PFSK-1 (cell line): Measurements from ENCODE around the gene PARP15.

Experiments
- FOXP2 ChIP-seq: optimal IDR thresholded peaks from 2 replicates; pipeline ENCODE3; 2011; ENCODE audit warnings: borderline replicate concordance, control low read depth, inconsistent platforms; ENCODE audit not compliant: insufficient read depth; ENCODE audit errors: extremely low read length, extremely low read depth
- POLR2AphosphoS5 ChIP-seq: IDR thresholded peaks from 2 replicates; pipeline ENCODE4 v1.6.1; 2012; ENCODE audit warnings: low read depth, mild to moderate bottlenecking, control low read depth, low read length, moderate library complexity
- REST ChIP-seq, 2 experiments: IDR thresholded peaks; 2 replicates each; pipeline versions ENCODE4 v1.6.1 to v1.8.0; 2011 to 2012; ENCODE audit warnings: low read depth in 2 of 2, low read length in 2 of 2, control low read depth in 1 of 2, inconsistent platforms in 1 of 2, mild to moderate bottlenecking in 1 of 2, moderate library complexity in 1 of 2; ENCODE audit not compliant: insufficient read depth in 1 of 2
- SIN3A ChIP-seq: IDR thresholded peaks from 2 replicates; pipeline ENCODE4 v1.6.1; 2012; ENCODE audit warnings: mild to moderate bottlenecking, low read length, moderate library complexity, borderline replicate concordance; ENCODE audit not compliant: insufficient read depth
- TAF1 ChIP-seq: IDR thresholded peaks from 2 replicates; pipeline ENCODE4 v1.6.1; 2012; ENCODE audit warnings: low read length, control low read depth, borderline replicate concordance; ENCODE audit not compliant: insufficient read depth

The PARP15 gene

GRCh38 chr3:122677216-122677615 lies 99.8 kb downstream of the PARP15 start:
- TF ChIP-seq TAF1 (no peak), SIN3A (no peak), REST (IDR thresholded peaks at IDR 0.05; ENCODE audit: insufficient read depth in 1 of 2, low read depth in 2 of 2, low read length in 2 of 2) (no peak), POLR2AphosphoS5 (no peak), FOXP2 (no peak)

DNA sequence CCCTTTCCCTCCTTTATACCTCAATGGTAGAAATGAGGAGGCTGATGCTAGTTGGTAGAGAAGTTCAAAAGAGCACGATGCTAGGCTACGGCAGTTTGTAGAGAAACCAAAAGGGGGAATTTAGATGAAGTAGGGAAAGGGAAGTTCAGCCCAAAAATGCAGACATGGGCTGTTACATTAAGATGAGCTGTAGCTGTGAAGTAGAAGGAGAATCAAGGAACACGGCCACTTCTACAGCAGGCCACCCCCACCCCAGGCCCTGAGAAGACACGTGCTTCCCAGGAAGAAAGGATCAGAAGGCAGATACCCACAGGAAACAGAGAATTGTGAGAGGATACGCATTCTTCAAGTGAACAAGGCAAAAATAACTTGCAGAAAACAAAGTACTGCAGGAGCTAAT lies 101.1 kb downstream of the PARP15 start:
- TF ChIP-seq POLR2AphosphoS5 (no peak), SIN3A (no peak)

- TF ChIP-seq TAF1 (no peak), POLR2AphosphoS5 (no peak), FOXP2 (no peak), SIN3A (no peak)
Observed at GRCh38 chr3:122679085-122679881, 101.8 kb downstream of the PARP15 start.

- TF ChIP-seq SIN3A, result no peak
- no peak for TF ChIP-seq REST (IDR thresholded peaks at IDR 0.05; ENCODE audit: insufficient read depth in 1 of 2, low read depth in 2 of 2, low read length in 2 of 2)
- no peak for TF ChIP-seq TAF1
- TF ChIP-seq FOXP2, result no peak
- no peak for TF ChIP-seq POLR2AphosphoS5
Observed at GRCh38 chr3:122679882-122680474, 102.5 kb downstream of the PARP15 start.

- TF ChIP-seq REST (IDR thresholded peaks at IDR 0.05; ENCODE audit: insufficient read depth in 1 of 2, low read depth in 2 of 2, low read length in 2 of 2) (no peak), TAF1 (no peak), SIN3A (no peak), POLR2AphosphoS5 (no peak), FOXP2 (no peak)
Observed at GRCh38 chr3:122680475-122681283, 103.2 kb downstream of the PARP15 start, which contains the start of gene PARP14. PARP14 (plus strand) TSS chr3:122680839; CDS start chr3:122680884, 45 bp downstream.
